Left cardiac atrium (tissue), 4 donors: ENCODE results near the gene PXYLP1. TPM values are rescaled to one million over a fixed set of nuclear protein-coding genes. Genes with fewer than 3 reads are reported as not detected.
A peak's percentile ranks its signal among the peaks of the same experiment; 100 is the strongest.

ENCODE experiments used
- ATAC-seq, 2 donors: fragments of 200-7000 bp; cut with Tn5 transposase; one replicate each; pipeline ENCODE4 v1.9.1; 2020; ENCODE audit warnings: mild to moderate bottlenecking in 2 of 2, moderate library complexity in 2 of 2
- DNase-seq: peaks from one replicate; pipeline ENCODE4 v3.0.0-alpha.2; 2020
- intact Hi-C, 2 donors: fragments of 100-400 bp; cut with DNase I; formaldehyde crosslinking; loops; one replicate each; pipeline versions ENCODE4 v1.14.1 to v1.15.1; 2022 to 2023
- total RNA-seq, 2 donors: library from RNA; stranded (reverse); fragmentation: NEBNext Ultra II Directional; extraction: Animal tissue kit (Norgen Biotek cat#: 25700); gene quantifications; one replicate each; pipeline ENCODE4 v1.2.1, GENCODE V29; 2021
- donor health status: DM: no; HTN: yes; CAD: no.
- donor health status: DM: no; HTN: yes; CAD: no; lungs with severe emphysema.
- donor health status: DM: yes; HTN: yes; CAD: no.
- donor health status: Dilated cardiomyopathy.

The PXYLP1 gene
- total RNA-seq, 2 donors from 2014 or later = 5.6 to 10.8 TPM

DNA sequence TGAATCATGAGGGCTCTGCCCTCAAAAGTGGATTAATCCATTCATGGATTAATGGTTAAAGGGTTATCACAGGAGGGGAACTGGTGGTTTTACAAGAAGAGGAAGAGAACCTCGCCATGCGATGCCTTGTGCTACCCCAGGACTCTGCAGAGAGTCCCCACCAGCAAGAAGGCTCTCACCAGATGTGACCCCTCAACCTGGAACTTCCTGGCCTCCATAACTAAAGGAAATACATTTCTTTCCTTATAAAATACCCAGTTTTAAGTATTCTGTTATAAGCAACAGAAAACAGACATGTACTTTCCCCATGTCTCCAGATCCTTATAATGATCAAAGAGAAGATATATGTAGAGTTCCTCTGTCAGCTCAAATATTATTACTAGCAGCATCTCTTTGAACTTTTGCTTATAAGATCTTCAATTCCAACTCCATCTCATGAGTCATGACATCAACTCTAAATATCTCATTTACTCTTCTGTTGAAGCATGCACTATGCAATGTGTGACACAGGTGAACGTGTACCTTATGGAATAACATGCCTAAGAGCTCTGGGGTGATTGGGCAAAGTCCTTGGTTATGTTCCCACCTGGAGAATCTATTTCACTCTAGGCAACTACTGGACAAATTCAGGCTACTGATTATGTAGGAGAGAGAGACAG lies 99.2 kb downstream of the PXYLP1 start:
- no peak for DNase-seq
- no peak for ATAC-seq
- intact Hi-C loops = no loop called here

DNA sequence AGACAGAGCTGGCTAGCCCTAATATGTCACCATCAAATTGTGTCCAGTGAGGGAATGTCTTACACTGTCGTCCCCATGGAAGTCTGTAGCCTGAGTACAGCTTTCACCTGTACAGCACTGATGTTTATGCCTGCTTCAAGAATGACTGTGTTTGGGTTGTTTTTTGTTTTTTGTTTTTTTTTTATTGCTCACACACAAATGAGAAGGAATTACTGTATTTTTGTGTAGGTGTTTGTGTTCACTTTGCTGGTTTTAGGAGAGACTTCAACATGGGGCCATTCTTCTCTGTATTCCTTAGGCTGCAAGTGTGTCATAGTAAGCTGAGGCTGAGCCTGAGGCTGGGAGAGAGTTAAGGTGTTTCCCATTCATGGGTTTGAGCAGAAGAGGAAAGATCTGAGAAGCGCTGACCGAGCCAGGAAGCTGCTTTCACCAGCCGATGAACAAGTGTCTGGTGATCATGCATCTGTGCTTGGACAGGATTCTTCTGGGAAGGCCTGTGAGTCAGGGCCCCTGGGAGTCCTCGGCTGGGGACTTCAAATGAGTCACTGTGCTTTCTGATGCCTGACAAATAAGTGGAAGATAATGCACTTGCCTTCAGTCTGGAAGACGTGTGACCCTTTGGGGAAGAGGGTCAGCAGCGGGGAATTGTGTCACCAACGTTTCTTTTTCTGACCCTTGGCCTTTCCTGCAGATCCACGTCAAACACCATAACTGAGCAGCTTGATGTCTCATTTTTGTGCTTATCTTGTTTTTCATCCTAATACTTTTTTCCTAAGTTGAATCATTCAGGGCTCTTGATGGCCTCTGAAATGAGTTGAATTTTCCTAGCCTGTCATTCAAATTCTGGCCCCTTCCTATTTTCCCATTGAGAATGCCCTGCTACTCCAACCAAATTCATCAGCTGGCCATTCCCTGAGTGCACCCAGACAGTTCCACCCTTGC lies 100.0 kb downstream of the PXYLP1 start:
- intact Hi-C loops = no loop called here
- ATAC-seq (peak; percentile 60 to 95), DNase-seq (peak; percentile 85)

DNA sequence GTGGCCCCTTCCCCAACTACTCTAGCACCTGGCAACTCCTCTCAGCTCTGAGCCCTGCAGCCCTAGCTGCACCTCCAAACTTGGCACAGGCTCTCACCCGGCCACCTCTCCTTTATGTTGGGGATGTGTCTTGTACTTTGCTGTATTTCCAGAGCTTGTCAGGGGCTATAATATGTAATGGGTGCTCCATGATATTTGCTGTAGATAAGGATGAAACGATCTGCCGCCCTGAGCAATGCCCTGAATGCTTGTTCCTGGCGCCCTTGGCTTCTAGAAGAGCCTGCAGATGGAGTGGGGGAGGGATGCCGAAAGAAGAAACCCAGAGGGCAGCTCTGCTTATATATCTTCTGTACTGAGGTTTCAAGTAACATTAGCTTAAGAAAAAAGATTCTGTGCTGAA lies 100.8 kb downstream of the PXYLP1 start:
- no peak for ATAC-seq
- no peak for DNase-seq
- intact Hi-C loops = no loop called here

- ATAC-seq (no peak), DNase-seq (no peak)
- intact Hi-C loops = no loop called here
Measured at GRCh38 chr3:141333836-141334626, 102.4 kb downstream of the PXYLP1 start.

- intact Hi-C loops = no loop called here
- DNase-seq (no peak), ATAC-seq (no peak)
Measured at GRCh38 chr3:141334627-141335250, 103.1 kb downstream of the PXYLP1 start.

GRCh38 chr3:141335531-141336061 lies 104.0 kb downstream of the PXYLP1 start:
- ATAC-seq (peak in 1 of 2 donors; percentile 29), DNase-seq (no peak)
- intact Hi-C loops = no loop called here

GRCh38 chr3:141336672-141337522 lies 105.3 kb downstream of the PXYLP1 start:
- ATAC-seq (peak in 1 of 2 donors; percentile 41), DNase-seq (no peak)
- intact Hi-C loops = no loop called here

GRCh38 chr3:141337523-141337854 lies 105.9 kb downstream of the PXYLP1 start:
- ATAC-seq = no peak
- DNase-seq = no peak
- intact Hi-C loops = no loop called here

GRCh38 chr3:141337991-141338390 lies 106.4 kb downstream of the PXYLP1 start:
- ATAC-seq = no peak
- intact Hi-C loops = no loop called here
- DNase-seq = no peak

DNA sequence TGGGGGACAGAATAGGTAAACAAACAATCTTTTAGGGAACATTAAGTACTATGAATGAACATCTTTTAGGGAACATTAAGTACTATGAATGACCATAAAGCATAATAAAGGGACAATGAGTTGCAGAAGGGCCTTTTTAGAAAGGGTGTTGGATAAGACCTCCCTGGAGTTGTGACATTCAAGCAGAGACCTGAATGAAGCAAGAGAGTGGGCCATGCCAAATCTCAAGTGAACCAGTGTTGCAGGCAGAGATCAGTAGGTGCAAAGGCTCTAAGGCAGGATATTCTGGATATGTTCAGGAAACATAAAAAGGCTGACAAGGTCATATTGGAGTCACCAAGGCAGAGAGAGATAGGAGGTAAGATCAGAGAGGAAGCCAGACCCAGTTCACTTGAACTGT lies 107.3 kb downstream of the PXYLP1 start:
- intact Hi-C loops = no loop called here
- no peak for DNase-seq
- ATAC-seq = peak in 1 of 2 donors; percentile 50

DNA sequence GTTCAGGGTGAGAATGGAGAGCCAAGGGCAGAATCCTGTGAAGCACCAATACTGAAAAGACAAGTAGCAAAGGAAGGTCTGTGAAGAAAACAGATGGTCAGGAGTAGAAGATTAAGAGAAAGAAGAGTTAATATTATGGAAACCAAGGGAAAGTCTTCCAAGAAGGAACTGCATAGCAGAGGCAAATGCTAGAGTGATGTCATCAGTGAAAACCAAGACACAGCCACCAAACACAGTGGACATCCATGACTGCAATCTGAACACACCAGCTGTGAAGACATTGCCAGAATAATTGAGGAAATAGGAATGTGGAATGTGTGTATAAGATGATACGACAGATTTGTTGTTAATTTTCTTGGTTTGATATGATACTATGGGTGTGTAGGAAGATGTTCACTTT lies 109.9 kb downstream of the PXYLP1 start:
- ATAC-seq (no peak), DNase-seq (no peak)
- intact Hi-C loops = no loop called here

GRCh38 chr3:141342386-141342785 lies 110.8 kb downstream of the PXYLP1 start:
- intact Hi-C loops = no loop called here
- no peak for DNase-seq
- ATAC-seq = no peak

DNA sequence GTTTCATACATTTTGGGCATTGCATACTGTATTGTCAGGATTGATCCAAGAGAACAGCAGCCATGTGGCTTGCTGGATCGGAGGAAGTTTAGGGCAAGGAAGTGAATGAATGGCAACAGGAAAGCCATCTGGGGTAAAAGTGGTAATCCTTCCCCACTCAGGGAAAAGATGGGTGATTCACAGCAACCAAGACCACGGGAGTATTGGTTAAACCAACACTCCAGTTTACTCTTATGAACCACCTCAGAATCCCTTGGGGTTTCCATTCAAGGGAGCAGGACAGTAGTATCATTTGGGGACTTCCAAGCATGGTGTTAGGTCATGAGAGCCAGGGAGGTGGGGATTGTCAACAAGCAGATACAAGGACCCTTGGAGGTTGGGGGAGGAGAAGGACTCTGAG lies 111.5 kb downstream of the PXYLP1 start:
- DNase-seq (no peak), ATAC-seq (no peak)
- intact Hi-C loops = no loop called here

GRCh38 chr3:141343865-141344271 lies 112.2 kb downstream of the PXYLP1 start:
- intact Hi-C loops = no loop called here
- ATAC-seq (no peak), DNase-seq (no peak)
